GM12874 (cell line): ENCODE results near the gene TOB1.

Experiments used
- TF ChIP-seq, protein P1 (sequence below): IDR thresholded peaks from 2 replicates; pipeline ENCODE4 v1.5.1; 2011; ENCODE audit warnings: low read depth, mild to moderate bottlenecking, control low read depth, low read length, moderate library complexity; ENCODE audit not compliant: insufficient read depth

Gene TOB1

DNA sequence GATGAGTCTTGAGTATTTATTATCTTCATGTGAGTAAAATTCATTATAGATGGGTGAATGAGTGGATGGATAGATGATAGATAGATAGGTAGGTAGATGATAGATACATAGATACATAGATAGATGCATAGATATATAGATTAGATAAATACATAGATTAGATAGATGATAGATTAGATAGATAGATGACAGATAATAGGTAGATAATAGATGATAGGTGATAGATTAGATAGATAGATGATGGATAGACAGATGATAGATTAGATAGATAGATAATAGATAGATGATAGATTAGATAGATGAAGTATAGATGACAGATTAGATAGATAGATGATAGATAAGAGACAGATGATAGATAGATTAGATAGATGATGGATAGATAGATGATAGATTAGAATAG, 52.6 kb downstream of the TOB1 start:
- TF ChIP-seq, protein P1, sequence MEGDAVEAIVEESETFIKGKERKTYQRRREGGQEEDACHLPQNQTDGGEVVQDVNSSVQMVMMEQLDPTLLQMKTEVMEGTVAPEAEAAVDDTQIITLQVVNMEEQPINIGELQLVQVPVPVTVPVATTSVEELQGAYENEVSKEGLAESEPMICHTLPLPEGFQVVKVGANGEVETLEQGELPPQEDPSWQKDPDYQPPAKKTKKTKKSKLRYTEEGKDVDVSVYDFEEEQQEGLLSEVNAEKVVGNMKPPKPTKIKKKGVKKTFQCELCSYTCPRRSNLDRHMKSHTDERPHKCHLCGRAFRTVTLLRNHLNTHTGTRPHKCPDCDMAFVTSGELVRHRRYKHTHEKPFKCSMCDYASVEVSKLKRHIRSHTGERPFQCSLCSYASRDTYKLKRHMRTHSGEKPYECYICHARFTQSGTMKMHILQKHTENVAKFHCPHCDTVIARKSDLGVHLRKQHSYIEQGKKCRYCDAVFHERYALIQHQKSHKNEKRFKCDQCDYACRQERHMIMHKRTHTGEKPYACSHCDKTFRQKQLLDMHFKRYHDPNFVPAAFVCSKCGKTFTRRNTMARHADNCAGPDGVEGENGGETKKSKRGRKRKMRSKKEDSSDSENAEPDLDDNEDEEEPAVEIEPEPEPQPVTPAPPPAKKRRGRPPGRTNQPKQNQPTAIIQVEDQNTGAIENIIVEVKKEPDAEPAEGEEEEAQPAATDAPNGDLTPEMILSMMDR = no peak
